A549 (cell line): ENCODE measurements around the gene NRG3.

Source experiments
- CHD2 ChIP-seq: fragments of 150-350 bp; IDR thresholded peaks from 2 replicates; pipeline ENCODE4 v1.6.1; 2014; ENCODE audit warnings: low read length; ENCODE audit not compliant: partially characterized antibody
- EP300 ChIP-seq, 2 experiments: fragments of >200 bp; sonication (Bioruptor Twin); formaldehyde crosslinking; IDR thresholded peaks; 2 replicates in 1 of 2; 3 replicates in 1 of 2; pipeline ENCODE4 v1.6.1; 2016 to 2017
- MYC ChIP-seq: IDR thresholded peaks from 2 replicates; pipeline ENCODE4 v1.6.1; 2012; ENCODE audit warnings: mild to moderate bottlenecking, inconsistent platforms, low read length, improper control_type of control experiment, borderline replicate concordance
- PBX3 ChIP-seq: IDR thresholded peaks from 2 replicates; pipeline ENCODE4 v1.6.1; 2012
- POLR2A ChIP-seq: IDR thresholded peaks from 2 replicates; pipeline ENCODE4 v1.6.1; 2012; ENCODE audit warnings: mild to moderate bottlenecking, low read length
- RAD21 ChIP-seq, 2 experiments: fragments of >200 bp in 1 of 2; sonication (Bioruptor Twin) in 1 of 2; formaldehyde crosslinking in 1 of 2; IDR thresholded peaks in 1 of 2; conservative IDR thresholded peaks in 1 of 2; 2 replicates in 1 of 2; 3 replicates in 1 of 2; pipeline ENCODE4 v1.6.1; 2012 to 2018; ENCODE audit warnings: inconsistent platforms in 1 of 2
- RFX5 ChIP-seq: fragments of 450-650 bp; IDR thresholded peaks from 2 replicates; pipeline ENCODE4 v1.7.1; 2014; ENCODE audit warnings: antibody characterized with exemption, mild to moderate bottlenecking, moderate library complexity
- RNF2 ChIP-seq: fragments of 200-600 bp; sonication (generic); IDR thresholded peaks from 2 replicates; pipeline ENCODE4 v1.6.1; 2016; ENCODE audit warnings: low read depth, mild to moderate bottlenecking, antibody characterized with exemption, moderate library complexity, borderline replicate concordance
- TF ChIP-seq, protein P1 (sequence below): fragments of >200 bp; sonication (Bioruptor Twin); formaldehyde crosslinking; IDR thresholded peaks from 3 replicates; pipeline ENCODE4 v1.5.1; 2016
- TF ChIP-seq, protein P2 (sequence below): IDR thresholded peaks from 2 replicates; pipeline ENCODE4 v1.6.1; 2012

DNA sequence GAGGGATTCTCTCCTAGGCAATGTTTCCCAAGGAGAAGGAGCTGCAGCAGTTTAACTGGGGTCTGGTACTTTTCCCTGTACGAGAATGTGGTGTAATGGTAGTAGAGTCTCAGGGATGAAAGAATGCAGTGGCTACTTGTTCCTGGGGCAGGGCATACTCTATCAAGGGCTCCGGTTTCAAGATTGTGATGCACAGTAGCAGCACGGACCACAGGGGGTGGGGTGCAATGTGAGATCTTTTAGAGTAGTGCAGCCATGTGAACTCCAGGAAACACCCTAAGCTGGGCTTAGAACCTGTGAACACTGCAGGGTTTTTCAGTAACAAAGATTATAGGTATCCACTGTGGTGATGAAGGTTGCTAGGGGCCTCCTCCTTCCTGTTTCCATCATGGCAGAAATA, 903.9 kb downstream of the NRG3 start:
- TF ChIP-seq, protein P1, sequence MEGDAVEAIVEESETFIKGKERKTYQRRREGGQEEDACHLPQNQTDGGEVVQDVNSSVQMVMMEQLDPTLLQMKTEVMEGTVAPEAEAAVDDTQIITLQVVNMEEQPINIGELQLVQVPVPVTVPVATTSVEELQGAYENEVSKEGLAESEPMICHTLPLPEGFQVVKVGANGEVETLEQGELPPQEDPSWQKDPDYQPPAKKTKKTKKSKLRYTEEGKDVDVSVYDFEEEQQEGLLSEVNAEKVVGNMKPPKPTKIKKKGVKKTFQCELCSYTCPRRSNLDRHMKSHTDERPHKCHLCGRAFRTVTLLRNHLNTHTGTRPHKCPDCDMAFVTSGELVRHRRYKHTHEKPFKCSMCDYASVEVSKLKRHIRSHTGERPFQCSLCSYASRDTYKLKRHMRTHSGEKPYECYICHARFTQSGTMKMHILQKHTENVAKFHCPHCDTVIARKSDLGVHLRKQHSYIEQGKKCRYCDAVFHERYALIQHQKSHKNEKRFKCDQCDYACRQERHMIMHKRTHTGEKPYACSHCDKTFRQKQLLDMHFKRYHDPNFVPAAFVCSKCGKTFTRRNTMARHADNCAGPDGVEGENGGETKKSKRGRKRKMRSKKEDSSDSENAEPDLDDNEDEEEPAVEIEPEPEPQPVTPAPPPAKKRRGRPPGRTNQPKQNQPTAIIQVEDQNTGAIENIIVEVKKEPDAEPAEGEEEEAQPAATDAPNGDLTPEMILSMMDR = no peak
- TF ChIP-seq, protein P2, sequence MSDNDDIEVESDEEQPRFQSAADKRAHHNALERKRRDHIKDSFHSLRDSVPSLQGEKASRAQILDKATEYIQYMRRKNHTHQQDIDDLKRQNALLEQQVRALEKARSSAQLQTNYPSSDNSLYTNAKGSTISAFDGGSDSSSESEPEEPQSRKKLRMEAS = no peak
- TF ChIP-seq MYC (no peak), CHD2 (no peak), EP300 (IDR thresholded peaks at IDR 0.05) (no peak), RFX5 (no peak), RNF2 (no peak), RAD21 (conservative IDR thresholded peaks at IDR 0.05 in 1 of 2, IDR thresholded peaks at IDR 0.05 in 1 of 2) (no peak), PBX3 (no peak), POLR2A (no peak)
